H1 (cell line): Measurements from ENCODE around the gene FARS2. TPM values are rescaled to one million over a fixed set of nuclear protein-coding genes. Genes with fewer than 3 reads are reported as not detected.
A peak's percentile ranks its signal among the peaks of the same experiment; 100 is the strongest.

Experiments used
- CTCF ChIA-PET: fragments of 300-600 bp; sonication (Branson Sonifier 250); formaldehyde crosslinking; loops from one replicate; lab custom pipeline; 2021; ENCODE audit not compliant: partially characterized antibody; lab: Charles Lee
- POLR2A ChIA-PET: fragments of 300-600 bp; sonication (Branson Sonifier 250); formaldehyde crosslinking; loops from one replicate; lab custom pipeline; 2021; ENCODE audit warnings: inconsistent platforms; ENCODE audit not compliant: partially characterized antibody; lab: Charles Lee
- DNase-seq, 2 experiments: peaks; one replicate each; pipeline versions ENCODE4 v3.0.0 to v3.0.0-alpha.2; 2010 to 2022; ENCODE audit warnings: low spot score in 2 of 2, low read depth in 1 of 2, mixed read lengths in 1 of 2
- FAIRE-seq: peaks from 2 replicates; lab custom pipeline; 2011; peaks lifted over from hg19 to GRCh38; lab: Jason Lieb, UNC
- H2AFZ ChIP-seq: 2 replicates; pipeline ENCODE4 v1.8.1; 2012; ENCODE audit warnings: low read length, inconsistent platforms
- H2AK5ac ChIP-seq: 2 replicates; pipeline ENCODE4 v1.6.1; 2013; ENCODE audit warnings: low read depth, low read length
- H2BK120ac ChIP-seq: replicated peaks from 2 replicates; pipeline ENCODE3; 2013; ENCODE audit warnings: low read depth, low read length, inconsistent platforms
- H2BK12ac ChIP-seq: 2 replicates; pipeline ENCODE4 v1.6.1; 2013; ENCODE audit warnings: low read depth, low read length
- H2BK15ac ChIP-seq: 2 replicates; pipeline ENCODE4 v1.6.1; 2013; ENCODE audit warnings: low read length
- H2BK20ac ChIP-seq: 2 replicates; pipeline ENCODE4 v1.6.1; 2013; ENCODE audit warnings: low read length
- H2BK5ac ChIP-seq: 2 replicates; pipeline ENCODE4 v1.6.1; 2013; ENCODE audit warnings: low read depth, low read length
- H3K14ac ChIP-seq: 2 replicates; pipeline ENCODE4 v1.6.1; 2013; ENCODE audit warnings: inconsistent platforms; ENCODE audit not compliant: insufficient read length
- H3K18ac ChIP-seq: 2 replicates; pipeline ENCODE4 v1.6.1; 2013; ENCODE audit warnings: low read length; ENCODE audit errors: extremely low read depth
- H3K23ac ChIP-seq: 2 replicates; pipeline ENCODE4 v1.6.1; 2013; ENCODE audit warnings: inconsistent platforms; ENCODE audit not compliant: insufficient read length
- H3K23me2 ChIP-seq: 2 replicates; pipeline ENCODE4 v1.6.1; 2013; ENCODE audit warnings: low read depth, low read length
- H3K27ac ChIP-seq: 2 replicates; pipeline ENCODE4 v1.6.1; 2011; ENCODE audit warnings: low read depth, low read length, inconsistent platforms
- H3K27me3 ChIP-seq, 4 experiments: replicated peaks in 1 of 4; 1 replicate in 1 of 4; 2 replicates in 3 of 4; pipeline versions ENCODE4 v1.6.1 to v1.8.1; 2011 to 2013; ENCODE audit warnings: low read length in 3 of 4, mild to moderate bottlenecking in 3 of 4, inconsistent platforms in 2 of 4, mixed read lengths in 2 of 4, moderate library complexity in 1 of 4; ENCODE audit not compliant: control insufficient read depth in 3 of 4, insufficient read depth in 3 of 4; ENCODE audit errors: extremely low read depth in 1 of 4
- H3K36me3 ChIP-seq, 4 experiments: 2 replicates each; pipeline versions ENCODE4 v1.6.1 to v1.8.1; 2011 to 2013; ENCODE audit warnings: mild to moderate bottlenecking in 4 of 4, low read length in 3 of 4, moderate library complexity in 2 of 4, control low read depth in 1 of 4, inconsistent platforms in 1 of 4; ENCODE audit not compliant: insufficient read depth in 4 of 4, control insufficient read depth in 2 of 4
- H3K4ac ChIP-seq: replicated peaks from 2 replicates; pipeline ENCODE3; 2013; ENCODE audit warnings: low read length, low read depth, mixed read lengths, inconsistent platforms; ENCODE audit not compliant: insufficient read length
- H3K4me1 ChIP-seq, 4 experiments: replicated peaks in 1 of 4; 1 replicate in 1 of 4; 2 replicates in 3 of 4; pipeline versions ENCODE4 v1.6.1 to v1.8.1; 2011 to 2013; ENCODE audit warnings: low read length in 3 of 4, inconsistent platforms in 2 of 4, mixed read lengths in 1 of 4; ENCODE audit not compliant: insufficient read depth in 4 of 4, control insufficient read depth in 3 of 4
- H3K4me2 ChIP-seq, 2 experiments: 2 replicates each; pipeline versions ENCODE4 v1.6.1 to v1.8.1; 2011 to 2013; ENCODE audit warnings: low read depth in 2 of 2, low read length in 2 of 2, control low read depth in 1 of 2, inconsistent platforms in 1 of 2, mild to moderate bottlenecking in 1 of 2; ENCODE audit not compliant: insufficient read depth in 1 of 2
- H3K4me3 ChIP-seq, 4 experiments: fragments of 200-600, 300-600 bp in 1 of 4; sonication (generic), shearing (Covaris generic), sonication (Bioruptor Twin) in 1 of 4; 2 replicates each; pipeline versions ENCODE4 v1.5.1 to v1.8.1; 2011 to 2016; ENCODE audit warnings: low read length in 4 of 4, low read depth in 3 of 4, control low read depth in 2 of 4, inconsistent platforms in 2 of 4, mild to moderate bottlenecking in 2 of 4, mixed read lengths in 1 of 4, moderate library complexity in 1 of 4; ENCODE audit not compliant: insufficient read depth in 2 of 4; ENCODE audit errors: extremely low read depth in 1 of 4
- H3K56ac ChIP-seq: replicated peaks from 2 replicates; pipeline ENCODE3; 2013; ENCODE audit warnings: low read depth, mild to moderate bottlenecking, mixed read lengths, low read length, inconsistent platforms; ENCODE audit not compliant: insufficient read length
- H3K79me1 ChIP-seq: 2 replicates; pipeline ENCODE4 v1.6.1; 2013; ENCODE audit warnings: low read depth, low read length, control low read depth
- H3K79me2 ChIP-seq, 2 experiments: 2 replicates each; pipeline versions ENCODE4 v1.6.1 to v1.8.1; 2012 to 2013; ENCODE audit warnings: low read length in 2 of 2, mild to moderate bottlenecking in 2 of 2, inconsistent platforms in 1 of 2; ENCODE audit not compliant: insufficient read depth in 2 of 2, control insufficient read depth in 1 of 2
- H3K9ac ChIP-seq, 4 experiments: replicated peaks in 1 of 4; 1 replicate in 1 of 4; 2 replicates in 3 of 4; pipeline versions ENCODE4 v1.6.1 to v1.8.1; 2011 to 2013; ENCODE audit warnings: low read depth in 3 of 4, low read length in 3 of 4, control low read depth in 2 of 4, mild to moderate bottlenecking in 2 of 4, moderate library complexity in 2 of 4, inconsistent platforms in 1 of 4; ENCODE audit errors: extremely low read depth in 1 of 4
- H3K9me3 ChIP-seq, 2 experiments: 2 replicates each; pipeline versions ENCODE4 v1.6.1 to v1.8.1; 2012 to 2013; ENCODE audit warnings: mild to moderate bottlenecking in 2 of 2, moderate library complexity in 2 of 2, control low read depth in 1 of 2, inconsistent platforms in 1 of 2, low read depth in 1 of 2, low read length in 1 of 2, mixed read lengths in 1 of 2; ENCODE audit not compliant: insufficient read depth in 2 of 2
- H4K20me1 ChIP-seq, 2 experiments: replicated peaks in 1 of 2; 2 replicates each; pipeline versions ENCODE3 to v1.8.1; 2011 to 2013; ENCODE audit warnings: inconsistent platforms in 2 of 2, low read length in 2 of 2, mild to moderate bottlenecking in 1 of 2; ENCODE audit not compliant: insufficient read depth in 2 of 2, control insufficient read depth in 1 of 2
- H4K5ac ChIP-seq: 2 replicates; pipeline ENCODE4 v1.6.1; 2013; ENCODE audit warnings: low read length, low read depth, mixed read lengths, inconsistent platforms; ENCODE audit not compliant: insufficient read length
- H4K8ac ChIP-seq: 2 replicates; pipeline ENCODE4 v1.8.0; 2013; ENCODE audit warnings: mild to moderate bottlenecking, moderate library complexity, low read length, inconsistent platforms; ENCODE audit not compliant: insufficient read depth; ENCODE audit errors: extremely low read depth
- H4K91ac ChIP-seq: replicated peaks from 2 replicates; pipeline ENCODE3; 2013; ENCODE audit warnings: low read length, mixed read lengths, inconsistent platforms; ENCODE audit not compliant: insufficient read length
- JUN ChIP-seq: IDR thresholded peaks from 2 replicates; pipeline ENCODE4 v1.6.1; 2011; ENCODE audit warnings: low read depth, mild to moderate bottlenecking, improper control_type of control experiment, low read length
- NRF1 ChIP-seq: IDR thresholded peaks from 2 replicates; pipeline ENCODE4 v1.6.1; 2011; ENCODE audit warnings: mild to moderate bottlenecking, low read depth, low read length, improper control_type of control experiment
- SIRT6 ChIP-seq: IDR thresholded peaks from one replicate; pipeline ENCODE4 v1.7.1; 2012; ENCODE audit warnings: low read length, inconsistent platforms
- SP1 ChIP-seq: IDR thresholded peaks from 2 replicates; pipeline ENCODE4 v1.6.1; 2011; ENCODE audit warnings: low read depth, low read length
- WGBS, 2 experiments: shearing (Covaris generic) in 1 of 2; methylation state at CpG; one replicate each; pipeline versions ENCODE4 v1.1.6 to v1.1.7; 2013 to 2015; ENCODE audit warnings: low lambda C conversion rate in 2 of 2, mixed read lengths in 2 of 2, inconsistent platforms in 1 of 2, low coverage in 1 of 2, missing lambda C conversion rate in 1 of 2; ENCODE audit not compliant: insufficient replicate concordance in 2 of 2, insufficient coverage in 1 of 2, insufficient read length in 1 of 2; ENCODE audit errors: extremely low coverage in 1 of 2, missing lambda C conversion rate in 1 of 2; 5-methylcytosine and 5-hydroxymethylcytosine counted together
- polyA plus RNA-seq, 7 experiments: library from polyadenylated mRNA; depleted of rRNA in 3 of 7; stranded (reverse) in 5 of 7; unstranded in 2 of 7; fragments of >200 nt in 5 of 7; fragments of 200-250 nt in 2 of 7; gene quantifications; 1 replicate in 5 of 7; 2 replicates in 1 of 7; 4 replicates in 1 of 7; pipeline versions ENCODE4 v1.2.1 to v1.2.3, GENCODE V29; 2011 to 2013; ENCODE audit warnings: missing spikeins in 2 of 7, mixed read lengths in 2 of 7
- total RNA-seq: library from RNA; stranded (reverse); fragmentation: NEBNext Ultra II Directional; extraction: Animal tissue kit (Norgen Biotek cat#: 25700); gene quantifications from 2 replicates; pipeline ENCODE4 v1.2.1, GENCODE V29; 2021

The FARS2 gene
- total and polyA plus RNA-seq, 2 of the 8 experiments (the other 6 are each of a cell fraction or from before 2014, with no cell fraction given), result 11.7 to 14.4 TPM

DNA sequence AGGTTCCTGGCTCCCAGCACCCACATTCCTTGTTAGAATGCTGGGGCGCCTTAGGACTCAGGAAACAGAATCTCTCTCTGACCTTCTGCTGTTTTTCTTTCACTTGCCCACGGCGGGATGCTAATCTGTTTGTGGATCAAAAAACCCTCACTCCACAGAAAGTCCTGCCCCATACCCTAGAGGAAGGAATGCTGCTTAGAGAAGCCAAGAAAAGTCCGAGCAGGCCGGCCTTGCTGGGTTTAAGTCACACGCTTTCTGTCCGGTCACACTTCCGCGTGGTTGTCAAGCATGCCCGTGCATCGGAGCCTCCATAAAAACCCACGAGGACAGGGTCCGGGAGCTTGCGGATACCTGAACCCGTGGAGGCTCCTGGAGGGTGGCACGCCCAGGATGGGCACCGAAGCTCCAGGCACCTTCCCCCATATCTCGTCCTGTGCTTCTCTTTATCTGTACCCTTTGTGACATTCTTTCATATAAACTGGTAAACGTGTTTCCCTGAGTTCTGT, 522.3 kb downstream of the FARS2 start:
- no peak overlapping the region for H3K27ac ChIP-seq
- WGBS, 2 experiments, result 86% methylated on average over 19 of the region's 19 CpGs; no CpG with 5 or more reads in 1 of the 2 experiments
- POLR2A ChIA-PET, result no interaction called here
- H3K9me3 ChIP-seq, result no peaks in the 10 kb centered on the region
- H2BK120ac ChIP-seq, result no peak overlapping the region
- no peak overlapping the region for H2BK15ac ChIP-seq
- H3K14ac ChIP-seq, result no peak overlapping the region
- no peak overlapping the region for H3K9ac ChIP-seq
- no peak overlapping the region for H2AK5ac ChIP-seq
- FAIRE-seq, result no peak
- H3K79me2 ChIP-seq, result no peaks in the 10 kb centered on the region
- no peak overlapping the region for H3K4ac ChIP-seq
- CTCF ChIA-PET, result interaction anchor here (1.2 to 3.6 kb wide), 4 partner anchors 8 to 147 kb away, joined by 3 to 9 read pairs (median 4); no protein-coding TSS in a partner anchor
- no peaks in the 10 kb centered on the region for H4K20me1 ChIP-seq
- H2BK20ac ChIP-seq, result no peak overlapping the region
- H4K91ac ChIP-seq, result no peak overlapping the region
- no peak for DNase-seq
- no peak overlapping the region for H2AFZ ChIP-seq
- H4K5ac ChIP-seq, result no peak overlapping the region
- H3K36me3 ChIP-seq, result no peaks in the 10 kb centered on the region
- H3K18ac ChIP-seq, result no peak overlapping the region
- H3K79me1 ChIP-seq, result no peaks in the 10 kb centered on the region
- H4K8ac ChIP-seq, result no peak overlapping the region; the same call in 1 of the 2 replicates
- peaks cover 1 to 11% (median 5%) of the 10 kb centered on the region in 4 experiments; a peak in 5 of 7 replicates for H3K4me1 ChIP-seq
- no peaks in the 10 kb centered on the region for H3K23me2 ChIP-seq
- no peak overlapping the region for H3K4me2 ChIP-seq
- H2BK5ac ChIP-seq, result no peak overlapping the region
- H3K23ac ChIP-seq, result no peak overlapping the region
- H3K4me3 ChIP-seq, result no peak overlapping the region
- no peak overlapping the region for H3K56ac ChIP-seq
- H2BK12ac ChIP-seq, result 0 out of 2 replicates have a peak overlapping the region, but pooled peaks have one; percentile 55
- H3K27me3 ChIP-seq, result no peaks in the 10 kb centered on the region
- TF ChIP-seq NRF1 (no peak), SIRT6 (no peak), JUN (no peak), SP1 (no peak)
